ENCODE data around the gene RNF151. TPM values are rescaled to one million over a fixed set of nuclear protein-coding genes. Genes with fewer than 3 reads are reported as not detected.
"Not testable (repeated sequence)": the region's sequence is repeated elsewhere in the genome, so short reads cannot be mapped to it uniquely, and the experiment has no call there.

Gene RNF151
- total and polyA plus RNA-seq, 7 donors = not detected

GRCh38 chr16:2008009-2008526 lies 41.4 kb downstream of the RNF151 start:
- 25 to 35% (median 31%) methylated on average over 15 of the region's 15 CpGs for WGBS, 3 donors
- Histone ChIP-seq H3K4me3 (peak overlapping the region; percentile 98), H3K4me1 (peaks cover 60% of the 10 kb centered on the region), H3K27me3 (ENCODE audit: insufficient read depth in 3 of 3, low read length in 2 of 3) (no peaks in the 10 kb centered on the region), H3K9me3 (no peaks in the 10 kb centered on the region), H3K36me3 (ENCODE audit: insufficient read depth in 1 of 2, low read depth in 1 of 2) (peaks cover 0 to 17% of the 10 kb centered on the region in 2 donors), H3K27ac (peak overlapping the region; percentile 98)
- DNase-seq (peak in 1 of 2 donors; percentile 72), ATAC-seq (no peak)
- intact Hi-C loops (cut with DNase I) = no loop called here
- TF ChIP-seq CTCF (IDR thresholded peaks at IDR 0.05) = no peak

- no peak for ATAC-seq
- WGBS, 3 donors = 4 to 10% (median 5%) methylated on average over 23 of the region's 23 CpGs
- Histone ChIP-seq H3K4me3 (peak overlapping the region; percentile 98), H3K27ac (peak overlapping the region; percentile 98), H3K4me1 (peaks cover 54% of the 10 kb centered on the region), H3K36me3 (ENCODE audit: insufficient read depth in 1 of 2, low read depth in 1 of 2) (peaks cover 0 to 13% of the 10 kb centered on the region in 2 donors), H3K9me3 (no peaks in the 10 kb centered on the region), H3K27me3 (ENCODE audit: insufficient read depth in 3 of 3, low read length in 2 of 3) (no peaks in the 10 kb centered on the region)
- intact Hi-C loops (cut with DNase I) = no loop called here
- peak in 1 of 2 donors; percentile 60 for DNase-seq
- no peak for TF ChIP-seq CTCF (IDR thresholded peaks at IDR 0.05)
Measured at GRCh38 chr16:2008631-2009163, 42.0 kb downstream of the RNF151 start.

- peak overlapping the region; percentile 98 for H3K27ac ChIP-seq
- H3K36me3 ChIP-seq (ENCODE audit: insufficient read depth in 1 of 2, low read depth in 1 of 2) = peaks cover 0 to 13% of the 10 kb centered on the region in 2 donors
- no peaks in the 10 kb centered on the region for H3K27me3 ChIP-seq (ENCODE audit: insufficient read depth in 3 of 3, low read length in 2 of 3)
- ATAC-seq = peak; percentile 1 to 4 (median 2)
- intact Hi-C loops (cut with DNase I) = no loop called here
- H3K4me1 ChIP-seq = peaks cover 49% of the 10 kb centered on the region
- H3K9me3 ChIP-seq = no peaks in the 10 kb centered on the region
- DNase-seq = peak in 1 of 2 donors; percentile 58
- peak overlapping the region; percentile 98 for H3K4me3 ChIP-seq
- 0 to 1% (median 0%) methylated on average over 31 to 55 of the region's 55 CpGs for WGBS, 3 donors
- no peak for TF ChIP-seq CTCF (IDR thresholded peaks at IDR 0.05)
Measured at GRCh38 chr16:2009164-2009711, 42.6 kb downstream of the RNF151 start.

GRCh38 chr16:2009791-2010510 lies 43.3 kb downstream of the RNF151 start, which contains the start of gene ZNF598:
ZNF598 (minus strand) TSS chr16:2009821.
- Histone ChIP-seq H3K4me3 (peak within 1 kb of the TSS; percentile 98), H3K27me3 (ENCODE audit: insufficient read depth in 3 of 3, low read length in 2 of 3) (no peaks in the 10 kb centered on the region), H3K27ac (peak within 1 kb of the TSS; percentile 98), H3K9me3 (no peaks in the 10 kb centered on the region), H3K4me1 (peaks cover 42% of the 10 kb centered on the region), H3K36me3 (ENCODE audit: insufficient read depth in 1 of 2, low read depth in 1 of 2) (peaks cover 0 to 13% of the 10 kb centered on the region in 2 donors)
- DNase-seq = peak; percentile 88 to 93
- peak; percentile 93 to 96 (median 94) for ATAC-seq
- peak; percentile 5 for TF ChIP-seq CTCF (IDR thresholded peaks at IDR 0.05)
- intact Hi-C loops (cut with DNase I) = no loop called here
- 1 to 2% (median 1%) methylated on average over 52 of the region's 52 CpGs for WGBS, 3 donors

- WGBS, 3 donors = 87% methylated on average over 9 of the region's 9 CpGs
- H3K9me3 ChIP-seq; H3K4me3 ChIP-seq; H3K27me3 ChIP-seq (ENCODE audit: insufficient read depth in 3 of 3, low read length in 2 of 3); H3K27ac ChIP-seq; ATAC-seq; intact Hi-C loops (cut with DNase I); DNase-seq: not testable (repeated sequence)
- peaks cover 0 to 13% of the 10 kb centered on the region in 2 donors for H3K36me3 ChIP-seq (ENCODE audit: insufficient read depth in 1 of 2, low read depth in 1 of 2)
- H3K4me1 ChIP-seq = peaks cover 28% of the 10 kb centered on the region
Measured at GRCh38 chr16:2011726-2012125, 45.1 kb downstream of the RNF151 start.

Measured in psoas muscle (tissue), 8 donors.